Epithelial cell of proximal tubule (primary cell): Measurements from ENCODE around the gene FTO. TPM values are rescaled to one million over a fixed set of nuclear protein-coding genes. Genes with fewer than 3 reads are reported as not detected.
"Not testable (repeated sequence)": the region's sequence is repeated elsewhere in the genome, so short reads cannot be mapped to it uniquely, and the experiment has no call there.

Source experiments
- DNase-seq: peaks from one replicate; pipeline ENCODE4 v3.0.0-alpha.2; 2011; ENCODE audit warnings: low read depth
- H3K4me3 ChIP-seq: 2 replicates; pipeline ENCODE4 v1.5.1; 2011; ENCODE audit warnings: low read depth, mild to moderate bottlenecking, low read length
- CTCF ChIP-seq: conservative IDR thresholded peaks from 2 replicates; pipeline ENCODE4 v1.5.1; 2012; ENCODE audit warnings: low read depth, mild to moderate bottlenecking, low read length
- total RNA-seq: library from RNA; depleted of rRNA; stranded (reverse); fragments of >200 nt; gene quantifications from 2 replicates; pipeline ENCODE4 v1.2.3, GENCODE V29; 2015

The FTO gene
- total RNA-seq, 1 donor from 2014 or later: 62.7 TPM

- TF ChIP-seq CTCF: no peak
- no peak overlapping the region for H3K4me3 ChIP-seq
Measured at GRCh38 chr16:53672461-53672860, 31.5 kb upstream of the FTO start.

GRCh38 chr16:53673189-53673588, 30.8 kb upstream of the FTO start:
- no peak overlapping the region for H3K4me3 ChIP-seq
- DNase-seq: no peak
- no peak for TF ChIP-seq CTCF

More at GRCh38 chr16:53672461-53672860, 31.5 kb upstream of the FTO start:
- DNase-seq: no peak

- no peak for DNase-seq
- no peak overlapping the region for H3K4me3 ChIP-seq
- TF ChIP-seq CTCF: no peak
Measured at GRCh38 chr16:53678155-53678554, 25.8 kb upstream of the FTO start.

GRCh38 chr16:53678756-53679343, 25.1 kb upstream of the FTO start:
- DNase-seq: no peak
- H3K4me3 ChIP-seq: no peak overlapping the region
- no peak for TF ChIP-seq CTCF

GRCh38 chr16:53680756-53681155, 23.2 kb upstream of the FTO start:
- no peak for DNase-seq
- TF ChIP-seq CTCF: no peak
- H3K4me3 ChIP-seq: no peak overlapping the region

GRCh38 chr16:53681354-53681753, 22.6 kb upstream of the FTO start:
- no peak for TF ChIP-seq CTCF
- DNase-seq: no peak
- H3K4me3 ChIP-seq: no peak overlapping the region

GRCh38 chr16:53685334-53685733, 18.6 kb upstream of the FTO start:
- not testable (repeated sequence) for DNase-seq, H3K4me3 ChIP-seq
